Mucosa of descending colon (tissue), 3 donors: ENCODE measurements around the gene TRIM23. TPM values are rescaled to one million over a fixed set of nuclear protein-coding genes. Genes with fewer than 3 reads are reported as not detected.

Experiments
- ATAC-seq: fragments of 200-7000 bp; cut with Tn5 transposase; one replicate; pipeline ENCODE4 v1.9.1; 2020; ENCODE audit warnings: mild to moderate bottlenecking, moderate library complexity
- DNase-seq, 3 donors: peaks; one replicate each; pipeline ENCODE4 v3.0.0-alpha.2; 2020
- H3K36me3 ChIP-seq: fragments of 200-600 bp; one replicate; pipeline ENCODE4 v1.8.0; 2021; ENCODE audit warnings: low read depth, mild to moderate bottlenecking
- H3K4me1 ChIP-seq: fragments of 200-600 bp; one replicate; pipeline ENCODE4 v1.8.0; 2021; ENCODE audit warnings: low read depth, mild to moderate bottlenecking
- H3K4me3 ChIP-seq: fragments of 200-600 bp; one replicate; pipeline ENCODE4 v1.8.0; 2021; ENCODE audit warnings: mild to moderate bottlenecking
- H3K9me3 ChIP-seq: fragments of 200-600 bp; one replicate; pipeline ENCODE4 v1.8.0; 2021; ENCODE audit warnings: mild to moderate bottlenecking
- CTCF ChIP-seq: fragments of 200-600 bp; IDR thresholded peaks from one replicate; pipeline ENCODE4 v1.8.0; 2022; ENCODE audit warnings: antibody characterized with exemption, mild to moderate bottlenecking
- intact Hi-C, 2 donors: fragments of 100-400 bp; cut with DNase I in 1 of 2; cut with micrococcal nuclease in 1 of 2; formaldehyde crosslinking; loops; one replicate each; pipeline versions ENCODE4 v1.11.0 to v1.11.1; 2022; cut with DNase I, micrococcal nuclease
- total RNA-seq, 3 donors: library from RNA; stranded (reverse); fragmentation: NEBNext Ultra II Directional in 2 of 3; extraction: Animal tissue kit (Norgen Biotek cat#: 25700) in 2 of 3; gene quantifications; one replicate each; pipeline versions ENCODE4 v1.2.1 to v1.2.4, GENCODE V29; 2021 to 2023
- donor health status: DM: no; HTN: no; CAD: no; lungs with moderate emphysema.
- donor health status: DM: no; HTN: no; CAD: no.
- donor health status: DM: no; HTN: yes; CAD: no.

Gene TRIM23
- total RNA-seq, 3 donors from 2014 or later = 5.5 to 22.8 (median 8.5) TPM

GRCh38 chr5:65548281-65548680 lies 75.9 kb downstream of the TRIM23 start:
- DNase-seq (no peak), ATAC-seq (no peak)
- Histone ChIP-seq H3K4me3 (no peak overlapping the region), H3K4me1 (no peaks in the 10 kb centered on the region), H3K9me3 (no peaks in the 10 kb centered on the region), H3K36me3 (no peaks in the 10 kb centered on the region)
- intact Hi-C loops = no loop called here
- no peak for TF ChIP-seq CTCF

- no peak for DNase-seq
- TF ChIP-seq CTCF = no peak
- Histone ChIP-seq H3K36me3 (no peaks in the 10 kb centered on the region), H3K9me3 (no peaks in the 10 kb centered on the region), H3K4me3 (no peak overlapping the region), H3K4me1 (no peaks in the 10 kb centered on the region)
- intact Hi-C loops = no loop called here
- no peak for ATAC-seq
Observed at GRCh38 chr5:65546141-65546540, 78.0 kb downstream of the TRIM23 start.

GRCh38 chr5:65544473-65544872 lies 79.7 kb downstream of the TRIM23 start:
- intact Hi-C loops = no loop called here
- no peak overlapping the region for H3K4me3 ChIP-seq
- ATAC-seq = no peak
- TF ChIP-seq CTCF = no peak
- H3K9me3 ChIP-seq = no peaks in the 10 kb centered on the region
- H3K4me1 ChIP-seq = no peaks in the 10 kb centered on the region
- H3K36me3 ChIP-seq = no peaks in the 10 kb centered on the region
- DNase-seq = no peak

- Histone ChIP-seq H3K36me3 (no peaks in the 10 kb centered on the region), H3K4me1 (no peaks in the 10 kb centered on the region), H3K9me3 (no peaks in the 10 kb centered on the region), H3K4me3 (no peak overlapping the region)
- ATAC-seq = peak; percentile 81
- TF ChIP-seq CTCF = no peak
- intact Hi-C loops = no loop called here
- DNase-seq = no peak
Observed at GRCh38 chr5:65539827-65540226, 84.3 kb downstream of the TRIM23 start.

Other genes with a start within 250 kb of the TRIM23 start
- gene ADAMTS6, start 142.4 kb downstream of the TRIM23 start, total RNA-seq = 1 to 10 TPM in 2 of 3 donors, under 1 TPM in 1; 0.69 to 3.6 (median 1.4) TPM
- gene CENPK, start 61.2 kb downstream of the TRIM23 start, total RNA-seq = 10 to 100 TPM in 1 of 3 donors, 1 to 10 TPM in 2; 5.5 to 20.5 (median 7.4) TPM
- 10 to 100 TPM; 25.6 to 38.7 (median 37.8) TPM for gene PPWD1, start 61.0 kb downstream of the TRIM23 start, total RNA-seq
- 1 to 10 TPM; 2.8 to 3.6 (median 3.4) TPM for gene SHLD3, start 694 bp upstream of the TRIM23 start, total RNA-seq
- gene TRAPPC13, start 694 bp upstream of the TRIM23 start, total RNA-seq = 10 to 100 TPM; 16.5 to 31.9 (median 19.0) TPM
- gene SGTB, start 97.8 kb upstream of the TRIM23 start, total RNA-seq = 1 to 10 TPM; 1.9 to 8.8 (median 5.8) TPM
- gene NLN, start 97.9 kb upstream of the TRIM23 start, total RNA-seq = 10 to 100 TPM; 13.3 to 23.6 (median 22.2) TPM